GM23248 (cell line): ENCODE data around the gene CUL2. TPM values are rescaled to one million over a fixed set of nuclear protein-coding genes. Genes with fewer than 3 reads are reported as not detected.

Experiments used
- DNase-seq: peaks from one replicate; pipeline ENCODE4 v3.0.0-alpha.2; 2015
- H2AFZ ChIP-seq: fragments of 200-600 bp; sonication (generic); 2 replicates; pipeline ENCODE4 v1.6.1; 2016; ENCODE audit warnings: antibody characterized with exemption
- H3F3A ChIP-seq: fragments of 200-600 bp; sonication (generic); 2 replicates; pipeline ENCODE4 v1.6.1; 2016; ENCODE audit warnings: mild to moderate bottlenecking, antibody characterized with exemption, mixed run types; ENCODE audit not compliant: insufficient read depth
- H3K27ac ChIP-seq: fragments of 200-600 bp; sonication (generic); 2 replicates; pipeline ENCODE4 v1.5.1; 2016; ENCODE audit warnings: mild to moderate bottlenecking
- H3K27me3 ChIP-seq: fragments of 200-600 bp; sonication (generic); replicated peaks from 2 replicates; pipeline ENCODE4 v1.6.1; 2016; ENCODE audit warnings: mild to moderate bottlenecking; ENCODE audit not compliant: insufficient read depth
- H3K36me3 ChIP-seq: fragments of 200-600 bp; sonication (generic); 2 replicates; pipeline ENCODE4 v1.6.1; 2016; ENCODE audit warnings: low read depth, mild to moderate bottlenecking
- H3K4me1 ChIP-seq: fragments of 200-600 bp; sonication (generic); 2 replicates; pipeline ENCODE4 v1.6.1; 2016; ENCODE audit warnings: mild to moderate bottlenecking; ENCODE audit not compliant: insufficient read depth
- H3K4me2 ChIP-seq: fragments of 200-600 bp; sonication (generic); one replicate; pipeline ENCODE4 v1.6.1; 2016; ENCODE audit warnings: mild to moderate bottlenecking; ENCODE audit not compliant: unreplicated experiment
- H3K4me3 ChIP-seq: fragments of 200-600 bp; sonication (generic); 2 replicates; pipeline ENCODE4 v1.5.1; 2016; ENCODE audit warnings: mild to moderate bottlenecking
- H3K79me2 ChIP-seq: fragments of 200-600 bp; sonication (generic); 2 replicates; pipeline ENCODE4 v1.6.1; 2016; ENCODE audit warnings: mild to moderate bottlenecking; ENCODE audit not compliant: insufficient read depth
- H3K9ac ChIP-seq: fragments of 200-600 bp; sonication (generic); 2 replicates; pipeline ENCODE4 v1.6.1; 2016; ENCODE audit warnings: mild to moderate bottlenecking
- H3K9me2 ChIP-seq: fragments of 200-600 bp; sonication (generic); 2 replicates; pipeline ENCODE4 v1.6.1; 2016; ENCODE audit warnings: mixed run types, mild to moderate bottlenecking, moderate library complexity; ENCODE audit not compliant: insufficient read depth
- H3K9me3 ChIP-seq: fragments of 200-600 bp; sonication (generic); one replicate; pipeline ENCODE4 v1.6.1; 2017; ENCODE audit warnings: low read depth
- H4K20me1 ChIP-seq: fragments of 200-600 bp; sonication (generic); 2 replicates; pipeline ENCODE4 v1.6.0; 2016; ENCODE audit not compliant: insufficient read depth
- EZH2 ChIP-seq: fragments of 200-600 bp; sonication (generic); IDR thresholded peaks from 2 replicates; pipeline ENCODE4 v1.6.1; 2018; ENCODE audit warnings: antibody characterized with exemption, mild to moderate bottlenecking; ENCODE audit not compliant: insufficient read depth, poor library complexity, severe bottlenecking
- EZH2phosphoT487 ChIP-seq: fragments of 200-600 bp; sonication (generic); IDR thresholded peaks from 2 replicates; pipeline ENCODE4 v1.6.1; 2018; ENCODE audit warnings: antibody characterized with exemption, moderate library complexity, mild to moderate bottlenecking, low read depth; ENCODE audit not compliant: insufficient read depth
- WGBS, 2 experiments: methylation state at CpG; one replicate each; pipeline ENCODE4 v1.1.6; 2015 to 2017; ENCODE audit warnings: low lambda C conversion rate in 2 of 2, low coverage in 1 of 2; ENCODE audit errors: missing lambda C conversion rate in 2 of 2; 5-methylcytosine and 5-hydroxymethylcytosine counted together
- in situ Hi-C: fragments of 300-500 bp; cut with MboI; formaldehyde crosslinking; loops from 2 replicates; pipeline ENCODE4 v1.15.0; 2020
- polyA plus RNA-seq: library from polyadenylated mRNA; unstranded; fragments of >200 nt; fragmentation: Nextera tagmentation; extraction: Ambion mirVana; gene quantifications from 2 replicates; pipeline ENCODE4 v1.2.1, GENCODE V29; 2016
- total RNA-seq: library from RNA; depleted of rRNA; stranded (reverse); fragments of >200 nt; shearing (Covaris generic); gene quantifications from 2 replicates; pipeline ENCODE4 v1.2.3, GENCODE V29; 2014

Gene CUL2
- total and polyA plus RNA-seq, 2 experiments from 2014 or later: 35.3 to 50.5 TPM

DNA sequence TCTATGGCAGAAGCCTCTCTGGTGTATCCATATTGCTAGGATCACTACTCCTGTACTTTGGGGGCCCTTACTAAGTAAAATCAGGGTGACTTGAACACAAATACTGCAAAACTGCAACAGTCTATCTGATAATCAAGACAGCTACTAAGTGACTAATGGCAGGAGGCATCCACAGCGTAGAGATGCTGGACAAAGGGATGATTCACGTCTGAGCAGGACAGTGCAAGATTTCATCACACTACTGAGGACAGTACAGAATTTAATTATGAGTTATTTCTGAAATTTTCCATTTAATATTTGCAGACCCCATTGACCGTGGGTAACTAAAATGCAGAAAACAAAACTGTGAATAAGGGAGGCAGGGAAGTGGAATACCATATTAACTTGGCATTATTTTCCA lies 10.4 kb downstream of the CUL2 start:
- no peak overlapping the region for H2AFZ ChIP-seq
- peak; percentile 96 for DNase-seq
- H4K20me1 ChIP-seq: no peaks in the 10 kb centered on the region
- H3K79me2 ChIP-seq: peaks cover 94% of the 10 kb centered on the region
- H3K9me3 ChIP-seq: no peaks in the 10 kb centered on the region
- no peaks in the 10 kb centered on the region for H3K27me3 ChIP-seq
- in situ Hi-C loops: no loop called here
- no peaks in the 10 kb centered on the region for H3K9me2 ChIP-seq
- 6% methylated on average over 3 of the region's 3 CpGs for WGBS, 2 experiments
- peak overlapping the region; percentile 61 for H3K4me2 ChIP-seq
- no peak overlapping the region for H3K9ac ChIP-seq
- 0 out of 2 replicates have a peak overlapping the region, but pooled peaks have one; percentile 18 for H3K4me3 ChIP-seq
- TF ChIP-seq EZH2phosphoT487: no peak
- no peak for TF ChIP-seq EZH2
- peaks cover 16% of the 10 kb centered on the region; the same call in 1 of the 2 replicates for H3K36me3 ChIP-seq
- peak overlapping the region; percentile 62 for H3K27ac ChIP-seq
- peaks cover 24% of the 10 kb centered on the region for H3F3A ChIP-seq
- H3K4me1 ChIP-seq: peaks cover 18% of the 10 kb centered on the region

DNA sequence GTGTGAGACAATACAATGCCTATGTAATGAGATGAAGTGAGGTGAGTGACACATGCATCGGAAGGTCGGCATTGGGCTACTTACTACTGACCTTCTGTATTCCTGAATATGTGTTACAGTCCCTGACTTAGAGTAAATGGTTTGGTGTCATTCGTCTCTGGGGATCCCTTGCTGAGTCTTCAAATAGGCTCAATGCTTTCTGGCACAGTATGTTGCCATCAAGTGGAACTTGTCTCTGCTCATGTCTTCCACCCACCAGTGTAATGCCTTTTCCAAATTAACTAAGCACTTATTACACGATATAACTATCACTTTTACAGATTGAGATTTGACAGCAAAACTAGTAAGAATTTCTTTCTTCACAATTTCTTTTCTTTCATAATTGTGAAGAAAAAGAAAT lies 10.9 kb downstream of the CUL2 start:
- H3K9ac ChIP-seq: no peak overlapping the region
- 71 to 76% methylated on average over 4 of the region's 4 CpGs for WGBS, 2 experiments
- no peaks in the 10 kb centered on the region for H4K20me1 ChIP-seq
- H3K36me3 ChIP-seq: peaks cover 16% of the 10 kb centered on the region; the same call in 1 of the 2 replicates
- in situ Hi-C loops: no loop called here
- H3K27me3 ChIP-seq: no peaks in the 10 kb centered on the region
- H3K79me2 ChIP-seq: peaks cover 94% of the 10 kb centered on the region
- H3K4me1 ChIP-seq: peaks cover 20% of the 10 kb centered on the region
- no peaks in the 10 kb centered on the region for H3K9me2 ChIP-seq
- peak overlapping the region; percentile 62 for H3K27ac ChIP-seq
- peak overlapping the region; percentile 59 for H3K4me2 ChIP-seq
- peaks cover 24% of the 10 kb centered on the region for H3F3A ChIP-seq
- H3K9me3 ChIP-seq: no peaks in the 10 kb centered on the region
- no peak for TF ChIP-seq EZH2
- TF ChIP-seq EZH2phosphoT487: no peak
- peak; percentile 30 for DNase-seq
- 0 out of 2 replicates have a peak overlapping the region, but pooled peaks have one; percentile 18 for H3K4me3 ChIP-seq
- H2AFZ ChIP-seq: no peak overlapping the region

- Histone ChIP-seq H3K27me3 (no peaks in the 10 kb centered on the region), H3K9ac (no peak overlapping the region), H3K9me2 (no peaks in the 10 kb centered on the region), H3K9me3 (no peaks in the 10 kb centered on the region), H2AFZ (no peak overlapping the region), H3K4me2 (no peak overlapping the region), H3F3A (peaks cover 24% of the 10 kb centered on the region), H4K20me1 (no peaks in the 10 kb centered on the region), H3K4me3 (no peak overlapping the region), H3K4me1 (peaks cover 26% of the 10 kb centered on the region), H3K79me2 (peaks cover 95% of the 10 kb centered on the region), H3K27ac (no peak overlapping the region), H3K36me3 (peaks cover 12% of the 10 kb centered on the region; the same call in 1 of the 2 replicates)
- in situ Hi-C loops: no loop called here
- TF ChIP-seq EZH2 (no peak), EZH2phosphoT487 (no peak)
- DNase-seq: no peak
- 99 to 100% methylated on average over 3 of the region's 3 CpGs for WGBS, 2 experiments
Observed at GRCh38 chr10:35075228-35075627, 14.9 kb downstream of the CUL2 start.

DNA sequence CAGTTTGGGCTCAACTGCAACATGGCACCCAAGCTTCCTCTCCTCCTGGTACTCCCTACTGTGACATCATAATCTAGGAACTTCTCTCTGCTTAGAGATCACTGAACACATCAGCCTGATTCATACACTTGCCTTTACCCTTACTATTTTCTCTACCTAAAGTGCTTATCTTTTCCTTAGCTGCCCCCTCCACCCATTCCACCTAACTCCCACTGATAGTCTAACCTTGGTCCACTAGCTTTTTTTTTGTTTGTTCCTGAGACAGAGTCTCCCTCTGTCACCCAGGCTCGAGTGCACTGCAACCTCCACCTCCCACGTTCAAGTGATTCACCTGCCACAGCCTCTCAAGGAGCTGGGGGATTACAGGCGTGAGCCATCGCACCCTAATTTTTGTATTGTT lies 15.9 kb downstream of the CUL2 start:
- H3K27me3 ChIP-seq: no peaks in the 10 kb centered on the region
- in situ Hi-C loops: no loop called here
- peak; percentile 54 for DNase-seq
- H3K36me3 ChIP-seq: peaks cover 19% of the 10 kb centered on the region; the same call in 1 of the 2 replicates
- H3K4me3 ChIP-seq: no peak overlapping the region
- no peak overlapping the region for H3K27ac ChIP-seq
- no peaks in the 10 kb centered on the region for H3K9me2 ChIP-seq
- TF ChIP-seq EZH2: no peak
- TF ChIP-seq EZH2phosphoT487: no peak
- WGBS, 2 experiments: 93 to 96% methylated on average over 4 of the region's 4 CpGs
- no peak overlapping the region for H2AFZ ChIP-seq
- no peaks in the 10 kb centered on the region for H4K20me1 ChIP-seq
- H3K79me2 ChIP-seq: peaks cover 100% of the 10 kb centered on the region
- H3K4me1 ChIP-seq: peaks cover 18% of the 10 kb centered on the region
- peaks cover 16% of the 10 kb centered on the region for H3F3A ChIP-seq
- H3K4me2 ChIP-seq: no peak overlapping the region
- H3K9me3 ChIP-seq: no peaks in the 10 kb centered on the region
- no peak overlapping the region for H3K9ac ChIP-seq

DNA sequence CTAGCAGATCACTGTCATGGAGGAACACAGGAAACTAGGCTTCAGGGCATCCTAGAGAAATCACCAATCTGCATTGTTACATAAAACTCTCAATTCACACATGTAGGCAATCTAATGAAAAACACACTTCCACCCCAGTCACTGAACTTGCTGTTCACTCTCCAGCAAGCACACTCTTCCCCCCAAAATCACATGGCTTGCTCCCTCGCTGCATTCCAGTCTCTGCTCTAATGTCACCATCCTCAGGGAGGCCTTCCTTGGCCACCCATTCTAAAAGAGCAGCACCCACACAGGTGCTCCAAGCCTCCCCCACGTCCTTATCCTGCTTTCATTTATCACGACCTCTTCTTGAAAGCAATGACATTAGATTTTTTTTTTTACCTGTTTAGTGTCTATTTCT lies 19.6 kb downstream of the CUL2 start:
- H3K4me3 ChIP-seq: no peak overlapping the region
- H3K36me3 ChIP-seq: peaks cover 27% of the 10 kb centered on the region; the same call in 1 of the 2 replicates
- no peak overlapping the region for H2AFZ ChIP-seq
- no peaks in the 10 kb centered on the region for H3K9me2 ChIP-seq
- H3K9ac ChIP-seq: no peak overlapping the region
- peaks cover 8% of the 10 kb centered on the region for H3K4me1 ChIP-seq
- TF ChIP-seq EZH2phosphoT487 (no peak), EZH2 (no peak)
- no peaks in the 10 kb centered on the region for H4K20me1 ChIP-seq
- whole genome bisulfite sequencing, 2 experiments: 73 to 81% methylated on average over 3 of the region's 3 CpGs
- no peaks in the 10 kb centered on the region for H3K9me3 ChIP-seq
- H3K27ac ChIP-seq: no peak overlapping the region
- no peak for DNase-seq
- in situ Hi-C loops: no loop called here
- H3K4me2 ChIP-seq: no peak overlapping the region
- no peaks in the 10 kb centered on the region for H3F3A ChIP-seq
- peaks cover 87% of the 10 kb centered on the region for H3K79me2 ChIP-seq
- H3K27me3 ChIP-seq: no peaks in the 10 kb centered on the region
